COLO668 (cell line): ENCODE measurements around the gene RAB11FIP3.
"Not testable (repeated sequence)": the region's sequence is repeated elsewhere in the genome, so short reads cannot be mapped to it uniquely, and the experiment has no call there.

Source experiments
- DNase-seq: peaks from one replicate; lab custom pipeline; 2025; ENCODE audit not compliant: unreplicated experiment; lab: John Stamatoyannopoulos, UW

RAB11FIP3 gene

DNA sequence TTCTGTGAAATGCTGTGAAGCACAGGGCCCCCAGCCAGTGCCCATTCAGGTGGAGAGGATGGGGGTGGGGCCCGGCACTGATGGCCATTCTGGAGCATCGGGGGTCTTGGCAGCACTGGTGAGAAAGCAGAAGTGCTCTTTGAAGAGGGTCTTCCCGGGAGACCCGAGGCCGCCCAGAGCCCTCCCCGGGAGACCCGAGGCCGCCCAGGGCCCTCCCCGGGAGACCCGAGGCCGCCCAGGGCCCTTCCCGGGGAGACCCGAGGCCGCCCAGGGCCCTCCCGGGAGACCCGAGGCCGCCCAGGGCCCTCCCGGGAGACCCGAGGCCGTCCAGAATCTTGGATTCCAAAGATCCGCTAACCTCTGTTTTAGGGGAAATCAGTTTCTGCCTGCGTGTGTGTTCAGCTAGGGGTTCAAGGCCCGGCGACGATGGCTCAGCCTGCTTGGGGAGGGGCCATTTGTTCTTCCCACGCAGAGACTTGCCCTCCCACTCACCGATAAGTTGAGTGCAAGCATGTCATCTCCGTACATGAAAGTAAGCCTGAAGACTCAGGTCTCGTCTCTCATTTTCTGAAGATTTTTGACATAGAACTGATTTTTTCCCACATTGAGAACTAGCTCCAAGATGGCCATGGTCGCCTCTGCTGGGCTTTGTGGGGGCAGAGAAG, 66.9 kb downstream of the RAB11FIP3 start:
- DNase-seq = no peak

DNA sequence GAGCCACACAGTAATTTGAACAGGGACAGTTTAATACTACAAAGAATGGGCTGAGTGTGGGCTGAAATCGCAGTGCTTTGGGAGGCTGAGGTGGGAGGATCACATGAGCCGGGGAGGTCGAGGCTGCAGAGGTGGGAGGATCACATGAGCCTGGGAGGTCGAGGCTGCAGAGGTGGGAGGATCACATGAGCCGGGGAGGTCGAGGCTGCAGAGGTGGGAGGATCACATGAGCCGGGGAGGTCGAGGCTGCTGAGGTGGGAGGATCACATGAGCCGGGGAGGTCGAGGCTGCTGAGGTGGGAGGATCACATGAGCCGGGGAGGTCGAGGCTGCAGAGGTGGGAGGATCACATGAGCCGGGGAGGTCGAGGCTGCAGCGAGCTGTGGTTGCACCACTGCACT, 69.2 kb downstream of the RAB11FIP3 start:
- DNase-seq = not testable (repeated sequence)

DNA sequence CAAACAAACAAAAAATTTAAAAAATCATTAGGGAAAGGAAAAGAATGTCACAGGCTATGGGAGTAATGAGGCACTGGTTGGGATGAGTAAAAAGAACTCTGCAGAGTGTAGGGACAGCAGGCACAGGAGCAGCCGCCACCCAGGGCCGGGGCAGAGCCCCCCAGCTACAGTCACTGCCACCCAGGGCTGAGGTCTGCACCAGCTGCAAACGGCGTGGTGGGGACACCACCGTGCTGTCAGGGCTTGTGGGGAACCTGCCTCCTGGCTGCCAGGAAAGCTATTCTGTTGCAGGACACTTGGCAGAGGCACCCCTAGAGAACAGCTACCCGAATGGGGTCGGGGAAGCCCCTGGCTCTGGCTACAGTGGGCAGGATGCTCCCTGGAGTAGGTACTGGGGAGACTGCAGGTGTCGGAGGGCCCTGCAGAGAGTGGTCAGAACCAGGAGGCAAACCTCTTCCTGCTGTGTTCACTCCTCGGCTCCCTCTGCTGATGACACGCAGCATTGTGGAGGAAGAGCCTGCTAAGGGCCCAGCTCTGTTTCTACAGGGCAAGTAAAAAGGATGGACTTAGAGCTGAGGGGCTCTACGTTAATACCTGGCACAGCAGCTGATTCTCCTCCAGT, 69.8 kb downstream of the RAB11FIP3 start:
- peak; percentile 53 for DNase-seq

DNA sequence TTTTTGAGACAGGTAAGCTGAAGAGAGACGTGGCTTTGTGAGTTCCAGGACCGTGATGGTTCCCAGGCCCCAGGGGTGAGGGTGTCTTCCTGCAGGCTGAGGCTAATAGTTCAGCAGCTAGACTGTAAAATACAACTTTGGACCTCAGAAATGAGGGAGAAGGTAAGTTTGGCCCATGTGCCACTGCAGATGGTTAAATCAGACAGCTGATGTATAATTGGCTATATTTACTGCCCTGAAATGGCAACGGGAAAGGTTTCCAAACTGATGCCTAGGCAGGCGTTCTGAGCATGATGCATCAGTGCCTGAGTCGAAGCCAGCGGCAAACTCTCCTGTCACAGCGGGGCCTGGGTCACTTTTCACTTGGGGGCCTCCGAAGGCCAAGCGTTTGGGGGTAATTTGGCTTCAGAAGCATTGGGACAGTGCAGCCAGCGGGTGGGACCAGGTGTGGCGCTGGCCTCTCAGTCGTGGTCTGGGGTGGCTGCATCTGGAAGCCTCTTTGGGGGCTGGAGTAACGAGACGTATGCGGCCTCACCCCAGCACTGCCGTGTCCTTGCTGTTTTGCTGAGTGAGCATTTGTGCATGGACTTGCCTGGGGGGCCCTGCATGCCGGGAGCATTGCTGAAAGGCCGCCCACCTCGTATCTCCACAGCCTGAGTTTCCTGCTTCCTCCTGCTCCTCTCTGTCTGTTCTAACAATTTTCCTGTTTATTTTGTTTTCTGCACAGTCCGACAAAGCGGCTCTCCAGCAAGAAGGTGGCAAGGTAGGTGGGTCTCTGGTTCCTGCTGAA, 70.8 kb downstream of the RAB11FIP3 start:
- no peak for DNase-seq

DNA sequence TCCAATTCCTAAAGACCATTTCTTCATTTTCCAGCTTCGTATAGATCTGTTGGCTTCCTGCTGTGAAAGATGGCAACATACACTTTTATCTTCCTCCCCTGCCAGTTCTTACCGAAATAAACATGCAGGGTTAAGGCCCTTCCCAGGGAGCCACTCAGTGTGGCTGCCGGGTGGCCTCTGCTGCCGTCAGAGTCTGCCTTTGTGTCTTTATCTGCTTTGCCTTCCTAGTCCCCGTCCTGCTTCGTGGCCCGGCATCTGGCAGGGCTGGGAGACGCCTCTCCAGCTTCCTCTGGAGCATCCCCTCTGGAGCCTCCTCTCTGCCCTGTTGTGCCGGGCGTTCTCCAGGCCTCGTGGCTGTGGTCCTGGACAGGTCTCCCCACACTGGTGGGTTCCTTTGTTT, 71.8 kb downstream of the RAB11FIP3 start:
- no peak for DNase-seq

DNA sequence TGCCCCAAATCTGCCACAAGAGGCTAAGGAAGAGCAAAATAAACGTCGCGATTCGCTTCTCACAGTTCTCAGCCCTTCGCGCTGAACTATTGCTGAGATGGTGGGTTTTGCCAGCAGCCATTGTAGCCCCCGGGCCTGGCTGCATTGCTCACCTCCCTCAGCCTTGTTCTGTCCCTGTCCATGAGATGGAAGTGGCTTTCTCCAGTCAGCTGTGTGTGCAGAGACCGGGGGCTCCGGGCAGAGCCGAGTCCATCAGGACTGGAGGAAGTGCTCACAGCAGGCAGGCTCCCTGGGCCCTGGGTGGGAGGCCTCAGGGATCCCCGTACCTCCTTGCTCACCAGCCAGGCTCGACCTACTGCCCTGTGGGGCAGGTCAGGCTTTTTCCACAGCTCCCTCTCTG, 74.5 kb downstream of the RAB11FIP3 start:
- no peak for DNase-seq

DNA sequence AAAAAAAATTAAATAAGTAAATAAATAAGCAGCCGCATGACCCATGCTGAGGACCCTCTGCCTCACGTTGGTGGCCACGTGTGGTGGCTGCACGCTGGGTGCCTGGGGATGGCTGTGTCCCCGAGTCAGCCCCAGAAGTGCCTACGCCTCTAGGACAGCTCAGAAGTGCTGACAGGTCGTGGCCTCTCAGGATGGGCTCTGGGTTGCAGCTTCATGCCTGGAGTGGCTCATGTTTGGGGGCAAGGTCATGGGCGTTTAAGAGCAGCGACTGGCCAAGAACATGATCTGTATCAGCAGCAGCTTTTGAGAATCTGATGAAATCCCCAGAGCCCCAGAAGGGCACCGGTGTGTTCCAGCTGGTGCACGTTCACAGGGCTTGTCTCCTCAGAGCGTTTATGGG, 75.3 kb downstream of the RAB11FIP3 start:
- DNase-seq = no peak

DNA sequence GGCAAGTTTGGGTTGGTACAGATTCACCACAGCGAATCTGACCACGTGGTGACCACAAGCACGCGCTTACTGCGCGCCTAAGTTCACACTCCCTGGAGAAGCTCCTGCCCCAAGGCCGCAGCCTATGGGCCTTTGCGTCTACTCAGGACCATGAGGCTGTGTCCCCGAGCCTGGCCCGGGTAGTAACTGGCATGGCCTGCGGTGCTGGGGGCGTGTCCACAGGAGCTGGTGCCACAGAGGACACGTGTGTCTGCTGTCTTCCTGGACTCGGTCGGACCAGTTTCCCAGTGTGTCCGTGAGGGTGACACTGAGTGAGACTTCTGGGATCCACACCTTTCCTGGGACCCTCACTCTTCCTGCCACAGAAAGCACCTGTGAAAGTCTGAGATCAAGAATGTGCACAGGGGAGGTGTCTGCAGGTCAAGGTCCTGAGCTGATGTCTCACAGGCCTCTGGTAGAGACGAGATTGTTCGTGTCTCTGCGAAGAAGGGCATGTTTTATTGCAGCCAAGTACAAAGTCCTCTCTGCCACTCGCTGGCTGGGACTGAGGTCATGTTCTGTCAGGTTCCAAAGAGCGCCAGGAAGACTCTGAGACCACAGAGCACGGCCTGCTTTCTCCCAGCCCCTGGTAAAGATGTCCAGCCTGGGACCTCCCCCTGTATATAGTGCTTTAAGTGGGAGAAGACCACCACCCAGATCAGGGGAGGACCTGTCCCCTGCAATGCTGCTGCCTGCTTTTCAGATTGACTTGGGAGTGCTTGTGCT, 76.9 kb downstream of the RAB11FIP3 start:
- DNase-seq = peak; percentile 14

DNA sequence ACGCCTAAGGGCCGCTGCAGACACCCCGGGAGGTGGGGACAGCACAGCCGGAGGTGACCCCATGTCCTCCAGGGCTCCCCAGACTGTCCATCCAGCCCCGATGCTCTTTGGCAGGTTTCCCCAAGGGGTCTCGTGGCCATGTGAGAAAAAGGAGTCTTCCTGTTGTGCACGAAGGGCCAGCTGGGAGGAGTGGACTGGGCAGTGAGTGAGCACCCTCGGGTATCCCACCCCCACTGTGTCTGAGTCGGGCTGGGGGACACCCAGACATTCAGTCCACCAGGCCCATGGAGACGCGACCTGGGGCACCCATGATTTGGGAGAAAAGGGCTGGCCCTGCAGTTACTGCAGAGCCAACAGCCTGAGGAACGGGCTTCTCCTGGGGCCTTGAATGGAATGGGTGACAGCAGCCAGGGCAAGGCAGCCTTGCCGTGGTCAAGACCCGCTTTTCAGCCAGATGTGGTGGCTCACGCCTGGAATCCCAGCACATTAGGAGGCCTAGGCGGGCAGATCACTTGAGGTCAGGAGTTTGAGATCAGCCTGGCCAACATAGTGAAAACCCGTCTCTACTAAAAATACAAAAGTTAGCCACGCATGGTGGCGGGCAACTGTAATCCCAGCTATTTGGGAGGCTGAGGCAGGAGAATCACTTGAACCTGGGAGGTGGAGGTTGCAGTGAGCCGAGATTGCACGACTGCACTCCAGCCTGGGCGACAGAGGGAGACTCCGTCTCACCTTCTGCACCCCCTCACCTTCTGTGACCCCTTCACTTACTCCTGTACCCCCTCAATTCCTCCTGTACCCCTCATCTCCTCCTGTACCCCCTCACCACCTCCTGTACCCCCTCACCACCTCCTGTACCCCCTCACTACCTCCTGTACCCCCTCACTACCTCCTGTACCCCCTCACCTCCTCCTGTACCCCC, 78.0 kb downstream of the RAB11FIP3 start:
- no peak for DNase-seq

DNA sequence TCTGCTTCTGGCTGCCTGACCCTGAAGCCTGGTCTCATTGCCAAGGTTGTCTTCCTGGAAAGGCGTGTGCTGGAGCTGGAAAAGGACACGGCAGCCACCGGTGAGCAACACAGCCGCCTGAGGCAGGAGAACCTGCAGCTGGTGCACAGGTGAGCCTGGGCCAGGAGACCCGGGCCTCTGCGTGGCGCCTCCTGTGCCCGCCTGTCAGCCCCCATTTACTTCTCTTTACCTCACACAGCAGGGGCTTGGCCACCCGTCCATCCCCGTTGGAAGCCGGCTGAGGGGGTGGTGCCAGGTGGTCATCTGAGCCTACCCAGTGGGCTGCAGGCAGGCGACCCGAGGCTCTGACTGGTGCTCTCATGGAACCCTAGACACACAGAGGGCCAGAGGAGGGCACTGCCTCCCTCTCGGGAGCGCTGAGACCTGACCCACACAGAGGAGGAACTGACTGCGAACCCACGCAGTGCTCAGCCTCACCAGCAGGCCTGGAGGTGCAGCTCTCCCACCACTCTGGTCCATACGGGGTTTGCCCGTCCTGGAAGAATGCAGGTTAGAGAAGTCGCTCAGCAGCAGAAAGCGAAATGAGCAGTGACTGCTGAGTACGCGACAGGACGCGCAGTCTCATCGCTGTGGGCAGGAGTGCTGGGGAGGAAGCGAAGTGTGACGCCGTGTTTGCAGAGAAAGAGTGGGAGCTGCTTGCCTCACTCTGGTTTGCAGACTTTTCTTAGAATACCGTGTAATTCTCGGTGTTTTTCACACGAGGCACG, 80.2 kb downstream of the RAB11FIP3 start:
- no peak for DNase-seq

DNA sequence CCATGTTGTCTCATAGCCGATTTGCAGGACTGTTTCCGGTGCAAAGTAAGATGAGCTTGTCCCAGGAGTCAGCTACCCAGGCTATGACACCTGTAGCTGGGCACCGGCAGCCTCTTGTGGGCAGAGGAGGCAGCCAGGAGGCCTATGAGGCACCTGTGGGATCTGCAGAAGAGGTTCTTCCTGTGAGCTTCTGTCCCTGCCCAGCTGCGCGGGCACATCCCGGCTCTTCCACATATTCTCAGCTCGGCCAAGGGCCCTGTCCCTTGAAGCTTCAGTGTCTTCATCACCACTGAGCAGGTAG, 80.7 kb downstream of the RAB11FIP3 start:
- DNase-seq = no peak

DNA sequence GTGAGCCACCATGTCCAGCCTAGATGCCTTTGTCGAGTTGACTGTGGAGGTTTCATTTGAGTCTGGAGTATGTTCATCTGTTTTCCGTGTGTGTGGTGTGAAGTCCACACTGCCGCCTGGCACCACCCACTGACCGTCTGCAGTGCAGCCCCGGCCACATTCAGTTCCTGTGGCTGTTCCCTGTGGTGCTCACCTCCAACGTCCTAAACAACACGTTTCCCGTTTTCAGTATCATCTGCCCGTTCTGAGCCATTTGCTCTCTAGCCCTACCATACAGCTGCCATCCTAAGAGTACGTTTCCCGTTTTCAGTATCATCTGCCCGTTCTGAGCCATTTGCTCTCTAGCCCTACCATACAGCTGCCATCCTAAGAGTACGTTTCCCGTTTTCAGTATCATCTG, 82.1 kb downstream of the RAB11FIP3 start:
- not testable (repeated sequence) for DNase-seq

DNA sequence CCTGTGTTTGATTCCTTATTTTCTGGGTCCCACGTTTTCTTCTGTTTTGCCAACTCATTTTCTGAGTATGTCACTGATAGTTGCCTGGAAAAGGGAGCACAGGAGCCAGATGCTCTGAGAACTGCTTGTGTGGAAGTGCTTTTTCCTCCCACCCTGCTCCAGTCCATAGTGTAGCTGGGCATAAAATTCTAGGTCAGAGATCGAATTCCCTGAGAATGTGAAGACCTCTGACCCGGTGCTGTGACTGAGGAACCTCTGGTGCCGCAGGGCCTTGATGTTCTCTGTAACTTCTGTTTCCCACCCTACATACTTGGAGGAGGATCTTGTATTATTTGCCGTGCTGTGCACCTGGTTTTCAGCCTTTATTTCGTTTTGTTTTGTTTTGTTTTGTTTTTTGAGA, 82.5 kb downstream of the RAB11FIP3 start:
- no peak for DNase-seq

DNA sequence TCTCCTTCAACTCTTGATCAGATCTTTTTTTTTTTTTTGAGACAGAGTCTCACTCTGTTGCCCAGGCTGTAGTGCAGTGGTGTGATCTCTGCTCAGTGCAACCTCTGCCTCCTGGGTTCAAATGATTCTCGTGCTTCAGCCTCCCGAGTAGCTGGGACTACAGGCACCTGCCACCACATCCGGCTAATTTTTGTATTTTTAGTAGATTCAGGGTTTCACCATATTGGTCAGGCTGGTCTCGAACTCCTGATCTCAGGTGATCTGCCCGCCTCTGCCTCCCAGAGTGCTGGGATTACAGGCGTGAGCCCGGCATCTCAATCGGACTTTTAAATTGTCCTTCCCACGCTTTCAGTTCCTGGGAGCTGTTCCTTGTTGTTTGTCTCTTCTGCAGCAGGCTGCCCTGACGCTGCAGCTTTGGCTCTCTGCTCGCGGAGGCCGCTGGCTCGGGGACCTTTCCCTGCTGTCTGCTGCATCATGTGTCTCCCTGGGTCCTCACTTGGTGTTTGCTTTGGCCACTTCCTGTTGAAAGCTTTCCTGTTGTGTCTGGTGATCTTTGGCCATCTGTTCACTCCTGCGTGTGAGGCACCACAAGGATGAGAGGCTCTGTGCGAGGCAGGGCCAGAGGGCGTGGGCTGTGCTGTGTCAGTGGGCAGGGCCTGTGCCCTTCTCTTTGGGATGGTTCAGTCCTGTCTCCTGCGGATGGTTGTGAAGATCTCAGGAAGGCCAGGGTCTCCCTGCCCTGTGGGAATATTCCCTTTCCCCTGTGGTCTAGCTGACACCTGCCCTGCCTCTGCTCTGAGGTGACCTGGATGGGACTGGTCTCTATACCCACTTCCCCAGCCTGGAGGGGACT, 83.7 kb downstream of the RAB11FIP3 start:
- peak; percentile 63 for DNase-seq

DNA sequence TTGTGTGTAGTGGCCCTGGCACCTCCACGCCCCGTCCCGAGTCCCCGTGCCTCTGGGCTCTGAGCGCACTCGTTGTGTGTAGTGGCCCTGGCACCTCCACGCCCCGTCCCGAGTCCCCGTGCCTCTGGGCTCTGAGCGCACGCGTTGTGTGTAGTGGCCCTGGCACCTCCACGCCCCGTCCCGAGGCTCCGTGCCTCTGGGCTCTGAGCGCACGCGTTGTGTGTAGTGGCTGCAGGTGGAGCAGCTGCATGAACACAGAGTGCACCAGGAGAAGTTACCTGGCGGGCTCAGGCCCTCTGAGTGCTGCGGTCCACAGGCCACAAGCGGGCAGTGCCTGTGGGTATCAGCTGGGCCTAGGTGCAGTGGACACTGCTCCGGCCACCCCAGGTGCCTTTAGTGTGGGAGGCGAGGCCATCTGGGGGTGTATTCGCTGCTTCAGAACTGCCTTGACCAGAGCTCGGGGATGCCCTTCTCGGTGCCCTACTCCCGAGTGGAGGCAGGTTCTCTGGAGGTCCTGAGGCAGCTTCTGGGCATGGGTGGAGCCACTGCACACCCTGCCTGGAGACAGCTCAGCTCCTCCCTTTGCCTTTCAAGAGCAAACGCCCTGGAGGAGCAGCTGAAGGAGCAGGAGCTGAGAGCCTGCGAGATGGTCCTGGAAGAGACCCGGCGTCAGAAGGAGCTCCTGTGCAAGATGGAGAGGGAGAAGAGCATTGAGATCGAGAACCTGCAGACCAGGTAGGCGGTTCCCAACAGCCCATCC, 84.8 kb downstream of the RAB11FIP3 start:
- no peak for DNase-seq

DNA sequence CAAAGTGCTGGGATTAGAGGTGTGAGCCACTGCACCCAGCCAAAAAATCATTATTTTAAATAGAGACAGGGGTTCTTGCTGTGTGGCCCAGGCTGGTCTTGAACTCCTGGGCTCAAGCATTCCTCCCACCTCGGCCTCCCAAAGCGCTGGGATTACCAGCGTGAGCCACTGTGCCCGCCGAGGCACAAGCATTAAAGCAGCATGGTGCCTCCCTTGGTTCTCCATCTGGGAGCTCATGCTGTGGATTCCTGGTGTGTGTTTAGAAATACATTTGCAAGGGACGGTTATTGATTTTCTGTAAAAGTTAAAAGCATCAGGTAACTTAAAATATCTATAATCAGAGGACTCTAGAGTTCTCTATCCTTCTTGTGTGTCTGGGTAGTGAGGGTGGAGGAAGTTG, 87.4 kb downstream of the RAB11FIP3 start:
- DNase-seq = no peak

DNA sequence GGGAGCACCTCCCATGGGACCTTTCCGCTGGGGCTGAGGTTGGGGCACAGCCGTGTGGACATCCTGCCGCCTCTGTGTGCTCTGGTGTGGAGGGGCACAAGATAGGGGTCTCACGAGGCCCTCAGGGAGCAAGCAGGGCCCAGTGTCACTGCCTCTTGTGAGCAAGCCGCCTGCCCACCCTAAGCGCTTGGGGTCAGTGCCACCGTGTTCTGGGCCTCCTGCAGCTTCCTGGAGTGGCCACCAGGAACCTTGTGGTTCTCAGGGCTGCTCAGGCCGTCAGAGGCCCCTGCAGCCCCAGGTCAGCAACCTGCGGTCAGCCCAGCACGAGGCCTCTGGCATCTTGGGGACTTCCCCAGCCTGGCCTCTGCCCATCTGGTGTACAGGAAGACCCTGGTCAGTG, 88.5 kb downstream of the RAB11FIP3 start:
- no peak for DNase-seq
